Ovary (tissue), 9 donors: ENCODE data around the gene FGFBP1. TPM values are rescaled to one million over a fixed set of nuclear protein-coding genes. Genes with fewer than 3 reads are reported as not detected.

Experiments
- DNase-seq, 5 donors: peaks; one replicate each; pipeline ENCODE4 v3.0.0-alpha.2; 2019 to 2020
- H3K27ac ChIP-seq, 2 donors: fragments of 200-600 bp; one replicate each; pipeline versions ENCODE4 v1.5.1 to v1.8.0; 2019 to 2022
- H3K27me3 ChIP-seq: fragments of 200-600 bp; one replicate; pipeline ENCODE4 v1.8.0; 2022
- H3K36me3 ChIP-seq: fragments of 200-600 bp; sonication (generic); one replicate; pipeline ENCODE4 v1.5.1; 2019
- H3K4me1 ChIP-seq: one replicate; pipeline ENCODE4 v1.8.1; 2013; ENCODE audit warnings: mild to moderate bottlenecking, moderate library complexity; ENCODE audit not compliant: insufficient read depth
- H3K4me3 ChIP-seq: fragments of 200-600 bp; sonication (generic); one replicate; pipeline ENCODE4 v1.5.1; 2017
- H3K9me3 ChIP-seq, 2 donors: fragments of 200-600 bp in 1 of 2; sonication (generic) in 1 of 2; one replicate each; pipeline versions ENCODE4 v1.5.1 to v1.8.1; 2013 to 2019; ENCODE audit warnings: mild to moderate bottlenecking in 1 of 2, moderate library complexity in 1 of 2
- EP300 ChIP-seq: sonication (generic); formaldehyde crosslinking; IDR thresholded peaks from one replicate; pipeline ENCODE4 v1.6.1; 2017; ENCODE audit warnings: antibody characterized with exemption
- POLR2A ChIP-seq: fragments of 450-650 bp; IDR thresholded peaks from one replicate; pipeline ENCODE4 v1.6.1; 2017; ENCODE audit warnings: antibody characterized with exemption, mild to moderate bottlenecking, moderate library complexity
- WGBS, 3 donors: extraction: QIAGEN DNeasy Blood & Tissue Kit in 1 of 3; methylation state at CpG; one replicate each; pipeline versions ENCODE4 v1.1.5 to v1.1.7; 2013 to 2017; 5-methylcytosine and 5-hydroxymethylcytosine counted together
- intact Hi-C, 4 donors: fragments of 100-400 bp; cut with DNase I; formaldehyde crosslinking; loops; one replicate each; pipeline versions ENCODE4 v1.11.0 to v1.15.1; 2022 to 2023
- polyA plus RNA-seq, 2 donors: library from polyadenylated mRNA; stranded (reverse); fragments of 200-250 nt in 1 of 2; fragments of 350-450 nt in 1 of 2; fragmentation: Illumina TruSeq in 1 of 2; extraction: RNeasy Lipid Tissue Mini Kit (QIAGEN cat#74804) in 1 of 2; gene quantifications; one replicate each; pipeline ENCODE4 v1.2.3, GENCODE V29; 2013 to 2014
- total RNA-seq, 7 donors: library from RNA; depleted of rRNA in 2 of 7; stranded (reverse); fragments of >200 nt in 2 of 7; fragmentation: NEBNext Ultra II Directional in 3 of 7; extraction: Animal tissue kit (Norgen Biotek cat#: 25700) in 3 of 7; gene quantifications; one replicate each; pipeline versions ENCODE4 v1.1.0 to v1.2.4, GENCODE V29; 2016 to 2023
- TF ChIP-seq, protein P1 (sequence below), 3 donors: fragments of 450-650 bp in 2 of 3; fragments of 200-600 bp in 1 of 3; IDR thresholded peaks; one replicate each; pipeline versions ENCODE4 v1.5.1 to v1.8.0; 2016 to 2022; ENCODE audit warnings: antibody characterized with exemption in 3 of 3, mild to moderate bottlenecking in 1 of 3
- donor health status: DM: no; HTN: no; CAD: no; lungs with moderate emphysema.
- donor health status: DM: no; HTN: no; CAD: no.
- donor health status: Bipolar disorder and iron deficiency.
- donor health status: DM: yes; HTN: yes; CAD: no.
- donor health status: DM: no; HTN: no; CAD: no.
- donor health status: DM: yes; HTN: yes; CAD: no.

Gene FGFBP1
- total and polyA plus RNA-seq, 9 donors: 0.36 to 1.4 TPM; not detected in 7

DNA sequence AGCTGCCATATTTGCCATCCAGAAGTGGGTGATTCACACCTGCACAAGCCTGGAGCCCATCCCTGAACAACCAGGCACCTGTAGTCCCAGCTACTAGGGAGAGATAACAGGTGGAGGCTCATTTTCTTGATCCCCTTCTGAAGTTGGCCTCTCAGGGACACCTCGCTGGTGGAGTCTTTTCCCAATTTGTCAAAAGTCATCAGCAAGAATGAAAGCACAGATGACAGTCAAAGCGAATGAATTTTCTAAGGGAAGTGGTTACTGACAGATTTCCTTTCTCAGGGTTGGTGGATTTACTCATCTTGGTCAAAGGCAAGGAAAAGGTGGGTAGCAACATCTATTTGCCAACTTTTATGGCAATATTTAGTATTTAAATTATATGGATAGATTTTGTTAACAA lies 36.5 kb downstream of the FGFBP1 start:
- H3K4me3 ChIP-seq: no peak overlapping the region
- H3K27ac ChIP-seq: no peak overlapping the region
- H3K36me3 ChIP-seq: no peaks in the 10 kb centered on the region
- intact Hi-C loops: no loop called here
- WGBS, 3 donors: 79 to 87% (median 86%) methylated on average over 2 of the region's 2 CpGs
- DNase-seq: no peak
- no peaks in the 10 kb centered on the region for H3K9me3 ChIP-seq
- no peaks in the 10 kb centered on the region for H3K27me3 ChIP-seq
- TF ChIP-seq, protein P1, sequence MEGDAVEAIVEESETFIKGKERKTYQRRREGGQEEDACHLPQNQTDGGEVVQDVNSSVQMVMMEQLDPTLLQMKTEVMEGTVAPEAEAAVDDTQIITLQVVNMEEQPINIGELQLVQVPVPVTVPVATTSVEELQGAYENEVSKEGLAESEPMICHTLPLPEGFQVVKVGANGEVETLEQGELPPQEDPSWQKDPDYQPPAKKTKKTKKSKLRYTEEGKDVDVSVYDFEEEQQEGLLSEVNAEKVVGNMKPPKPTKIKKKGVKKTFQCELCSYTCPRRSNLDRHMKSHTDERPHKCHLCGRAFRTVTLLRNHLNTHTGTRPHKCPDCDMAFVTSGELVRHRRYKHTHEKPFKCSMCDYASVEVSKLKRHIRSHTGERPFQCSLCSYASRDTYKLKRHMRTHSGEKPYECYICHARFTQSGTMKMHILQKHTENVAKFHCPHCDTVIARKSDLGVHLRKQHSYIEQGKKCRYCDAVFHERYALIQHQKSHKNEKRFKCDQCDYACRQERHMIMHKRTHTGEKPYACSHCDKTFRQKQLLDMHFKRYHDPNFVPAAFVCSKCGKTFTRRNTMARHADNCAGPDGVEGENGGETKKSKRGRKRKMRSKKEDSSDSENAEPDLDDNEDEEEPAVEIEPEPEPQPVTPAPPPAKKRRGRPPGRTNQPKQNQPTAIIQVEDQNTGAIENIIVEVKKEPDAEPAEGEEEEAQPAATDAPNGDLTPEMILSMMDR (IDR thresholded peaks at IDR 0.05): no peak
- no peaks in the 10 kb centered on the region for H3K4me1 ChIP-seq

DNA sequence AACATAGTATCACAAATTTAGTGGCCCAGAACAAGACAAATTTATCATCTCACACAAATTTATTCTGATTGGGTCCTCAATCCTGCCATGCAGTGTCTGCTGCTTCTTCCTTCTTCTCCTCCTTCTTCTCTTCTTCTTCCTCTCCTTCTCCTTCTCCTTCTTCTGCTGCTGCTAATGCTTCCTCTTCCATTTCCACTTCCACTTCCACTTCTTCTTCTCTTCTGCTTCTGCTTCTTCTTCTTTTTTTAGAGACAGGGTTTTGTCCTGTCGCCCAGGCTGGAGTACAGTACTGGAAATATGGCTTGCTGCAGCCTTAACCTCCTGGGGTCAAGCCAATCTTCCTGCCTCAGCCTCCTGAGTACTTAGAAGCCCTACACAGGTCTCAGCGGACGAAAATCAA lies 37.5 kb downstream of the FGFBP1 start:
- Histone ChIP-seq H3K36me3 (no peaks in the 10 kb centered on the region), H3K4me1 (no peaks in the 10 kb centered on the region), H3K27me3 (no peaks in the 10 kb centered on the region), H3K27ac (no peak overlapping the region), H3K9me3 (no peaks in the 10 kb centered on the region), H3K4me3 (no peak overlapping the region)
- no peak for DNase-seq
- TF ChIP-seq EP300 (no peak), POLR2A (no peak)
- TF ChIP-seq, protein P1 (IDR thresholded peaks at IDR 0.05): no peak
- intact Hi-C loops: no loop called here
- 77 to 87% (median 83%) methylated on average over 3 of the region's 3 CpGs for WGBS, 3 donors

DNA sequence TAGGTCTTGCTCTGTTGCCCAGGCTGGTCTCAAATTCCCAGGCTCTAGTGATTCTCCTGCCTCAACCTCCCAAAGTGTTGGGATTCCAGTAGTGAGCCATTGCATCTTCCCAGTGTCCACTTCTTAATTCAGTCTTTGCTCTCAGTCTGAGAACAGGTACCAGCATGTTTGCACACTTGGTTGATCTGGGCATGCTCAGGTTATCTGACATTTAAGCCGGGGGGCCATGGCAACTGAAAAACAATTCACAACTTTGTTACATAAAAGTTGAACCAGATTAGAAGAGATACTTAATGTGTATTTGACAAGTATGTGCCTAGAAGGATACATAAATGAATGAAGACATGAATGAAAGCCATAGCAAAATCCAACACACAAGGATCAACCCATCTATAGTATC lies 39.0 kb downstream of the FGFBP1 start:
- H3K4me1 ChIP-seq: no peaks in the 10 kb centered on the region
- WGBS, 3 donors: 87 to 97% (median 92%) methylated on average over 1 of the region's 1 CpG

DNA sequence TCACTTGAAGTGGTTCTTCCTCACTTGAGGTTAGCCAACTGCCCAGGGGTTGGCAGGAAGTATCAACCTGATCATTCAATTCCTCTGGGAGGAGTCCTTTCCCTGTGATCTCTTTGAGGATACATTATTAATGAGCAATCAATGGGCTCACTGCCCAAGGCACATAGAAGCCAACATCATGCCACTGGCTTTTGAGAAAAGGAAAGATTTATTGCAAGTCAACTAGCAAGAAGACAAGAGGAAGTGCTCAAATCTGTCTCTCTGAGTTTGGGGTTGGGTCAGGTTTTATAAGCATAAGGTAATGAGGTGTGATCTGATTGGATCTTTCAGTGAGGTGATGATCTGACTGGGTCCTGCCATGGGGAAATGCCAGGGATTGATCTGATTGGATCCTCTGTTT lies 39.6 kb downstream of the FGFBP1 start:
- intact Hi-C loops: no loop called here
- no peaks in the 10 kb centered on the region for H3K4me1 ChIP-seq

More for the DNA sequence above, 39.0 kb downstream of the FGFBP1 start:
- no peak for DNase-seq
- intact Hi-C loops: no loop called here
- no peaks in the 10 kb centered on the region for H3K9me3 ChIP-seq
- TF ChIP-seq, protein P1 (IDR thresholded peaks at IDR 0.05): no peak
- no peak for TF ChIP-seq EP300
- no peak for TF ChIP-seq POLR2A
- H3K4me3 ChIP-seq: no peak overlapping the region
- H3K27ac ChIP-seq: no peak overlapping the region
- no peaks in the 10 kb centered on the region for H3K27me3 ChIP-seq
- no peaks in the 10 kb centered on the region for H3K36me3 ChIP-seq

More for the DNA sequence above, 39.6 kb downstream of the FGFBP1 start:
- H3K4me3 ChIP-seq: no peak overlapping the region
- no peak for TF ChIP-seq EP300
- TF ChIP-seq, protein P1 (IDR thresholded peaks at IDR 0.05): no peak
- no peak for TF ChIP-seq POLR2A
- H3K27ac ChIP-seq: no peak overlapping the region
- DNase-seq: no peak
- no peaks in the 10 kb centered on the region for H3K27me3 ChIP-seq
- no peaks in the 10 kb centered on the region for H3K36me3 ChIP-seq
- H3K9me3 ChIP-seq: no peaks in the 10 kb centered on the region
